ENCODE measurements around the gene FAM98C.

Gene FAM98C

DNA sequence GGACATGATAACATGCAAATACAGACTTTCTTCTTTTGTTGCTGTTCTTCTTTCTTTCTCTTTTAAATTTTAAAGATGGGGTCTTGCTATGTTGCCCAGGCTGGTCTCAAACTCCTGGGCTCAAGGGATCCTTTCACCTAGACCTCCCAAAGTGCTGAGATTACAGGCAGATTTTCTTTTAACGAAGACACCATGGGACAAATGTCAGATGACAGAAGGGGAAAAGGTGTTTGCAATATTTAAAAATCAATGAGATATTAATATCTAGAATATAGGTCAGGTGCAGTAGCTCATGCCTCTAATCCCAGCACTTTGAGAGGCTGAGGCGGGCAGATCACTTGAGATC lies 26.9 kb downstream of the FAM98C start:
- DNase-seq = no peak

DNA sequence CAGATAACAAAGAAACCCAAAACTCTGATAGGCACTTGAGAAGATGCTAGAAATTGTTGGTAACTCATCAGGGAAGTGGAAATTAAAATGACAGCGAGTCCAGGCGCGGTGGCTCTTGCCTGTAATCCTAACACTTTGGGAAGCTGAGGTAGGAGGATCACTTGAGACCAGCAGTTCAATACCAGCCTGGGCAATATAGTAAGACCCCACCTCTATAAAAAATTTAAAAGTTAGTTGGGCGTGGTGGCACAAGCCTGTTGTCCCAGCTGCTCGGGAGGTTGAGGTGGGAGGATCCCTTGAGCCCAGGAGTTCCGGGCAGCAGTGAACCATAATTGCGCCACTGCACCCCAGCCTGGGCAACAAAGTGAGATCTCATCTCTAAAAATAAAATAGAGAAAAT lies 28.0 kb downstream of the FAM98C start:
- no peak for DNase-seq

DNA sequence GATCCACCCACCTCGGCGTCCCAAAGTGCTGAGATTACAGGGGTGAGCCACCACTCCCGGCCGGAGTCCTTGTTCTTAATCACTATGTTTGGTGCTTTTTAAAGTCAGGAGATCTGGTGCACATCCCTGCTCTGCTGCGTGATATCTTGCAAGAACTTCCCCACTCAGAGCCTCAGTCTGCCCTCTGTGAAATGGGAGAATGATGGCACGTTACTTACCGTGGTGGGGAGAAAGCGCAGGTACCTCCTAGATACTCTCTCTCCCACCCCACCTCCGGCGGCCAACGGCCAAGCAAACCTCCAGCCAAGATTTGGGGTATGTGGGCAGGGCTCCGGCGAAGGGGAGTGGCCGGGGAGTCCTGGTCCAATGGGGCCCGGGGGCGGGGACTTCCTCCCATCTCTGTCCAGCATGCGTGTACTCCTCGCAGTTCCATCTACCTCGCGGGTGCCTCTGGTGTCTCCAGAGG lies 30.4 kb downstream of the FAM98C start, which contains the start of gene RYR1:
RYR1 (plus strand) TSS at position 424 of the 466 bp plus-strand sequence. CDS start 139 bp downstream, outside the sequence.
- no peak for DNase-seq

DNA sequence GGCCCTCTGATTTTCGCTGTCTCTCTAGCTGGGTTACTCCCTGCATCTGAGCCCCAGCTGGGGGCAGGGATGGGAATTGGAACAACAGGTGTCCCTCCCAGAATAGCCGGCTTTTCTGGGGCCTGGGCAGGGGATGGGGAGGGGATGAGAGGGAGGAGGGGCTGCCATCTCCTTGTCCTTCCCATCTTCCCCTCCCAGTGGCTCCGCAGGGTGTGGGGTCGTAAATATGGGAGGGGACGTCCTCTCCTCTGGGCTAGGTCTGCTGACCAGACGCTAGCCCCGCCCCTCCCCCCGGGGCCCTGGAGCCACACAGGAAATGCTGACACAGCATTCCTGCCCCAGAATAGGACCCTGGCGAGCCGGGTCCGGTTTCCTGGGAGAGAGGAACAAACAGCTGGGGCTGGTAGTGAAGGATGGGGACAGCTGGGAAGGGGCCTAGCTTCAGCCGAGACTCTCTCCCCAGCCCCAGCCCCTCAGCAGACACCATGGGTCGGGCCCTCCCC lies 31.7 kb downstream of the FAM98C start:
- no peak for DNase-seq

DNA sequence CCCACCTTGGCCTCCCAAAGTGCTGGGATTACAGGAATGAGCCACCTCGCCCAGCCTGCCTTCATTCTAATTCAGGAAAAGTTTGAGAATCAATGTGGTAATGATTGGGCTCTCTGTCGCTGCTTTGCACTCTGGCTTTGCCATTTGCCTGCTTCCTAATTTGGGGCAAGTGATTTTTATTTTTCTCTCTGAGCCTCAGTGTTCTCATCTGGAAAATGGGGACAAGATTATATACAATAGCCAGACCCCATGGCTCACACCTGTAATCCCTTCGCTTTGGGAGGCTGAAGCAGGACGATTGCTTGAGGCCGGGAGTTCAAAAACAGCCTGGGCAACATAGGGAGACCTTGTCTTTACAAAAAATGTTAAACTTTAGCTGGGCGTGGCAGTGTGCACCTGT lies 34.4 kb downstream of the FAM98C start:
- DNase-seq = no peak

DNA sequence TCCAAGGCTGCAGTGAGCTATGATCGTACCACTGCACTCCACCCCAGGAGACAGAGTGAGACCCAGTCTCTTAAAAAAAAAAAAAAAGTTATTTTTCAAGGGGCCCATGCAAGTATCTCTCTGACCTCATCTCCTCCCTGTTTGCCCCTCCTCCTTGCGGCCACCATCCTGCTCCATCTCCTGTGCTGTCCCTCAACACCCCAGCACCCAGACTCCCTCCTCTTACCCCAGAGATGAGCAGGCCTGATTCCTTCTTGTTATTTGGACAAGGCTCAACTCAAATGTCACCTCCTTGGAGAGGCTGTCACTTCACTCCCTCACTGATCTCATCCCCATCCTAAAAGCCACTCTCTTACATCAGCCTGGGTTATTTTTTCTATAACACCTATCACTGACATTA lies 35.0 kb downstream of the FAM98C start:
- DNase-seq = no peak

DNA sequence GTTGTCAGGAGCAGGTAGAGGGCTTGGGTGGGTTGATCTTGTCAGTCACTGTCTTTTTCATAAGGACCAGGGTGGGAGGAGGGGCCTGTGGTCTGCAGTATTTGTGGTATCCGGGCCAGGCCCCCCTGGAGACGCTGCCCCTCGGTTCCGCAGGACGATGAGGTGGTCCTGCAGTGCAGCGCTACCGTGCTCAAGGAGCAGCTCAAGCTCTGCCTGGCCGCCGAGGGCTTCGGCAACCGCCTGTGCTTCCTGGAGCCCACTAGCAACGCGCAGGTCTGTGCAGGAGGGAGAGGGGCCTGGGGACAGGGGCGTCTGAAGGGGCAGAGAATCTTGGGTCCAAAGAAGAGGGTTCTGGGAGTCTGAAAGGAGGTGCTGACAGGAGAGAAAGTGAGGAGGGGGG lies 37.7 kb downstream of the FAM98C start:
- no peak for DNase-seq

DNA sequence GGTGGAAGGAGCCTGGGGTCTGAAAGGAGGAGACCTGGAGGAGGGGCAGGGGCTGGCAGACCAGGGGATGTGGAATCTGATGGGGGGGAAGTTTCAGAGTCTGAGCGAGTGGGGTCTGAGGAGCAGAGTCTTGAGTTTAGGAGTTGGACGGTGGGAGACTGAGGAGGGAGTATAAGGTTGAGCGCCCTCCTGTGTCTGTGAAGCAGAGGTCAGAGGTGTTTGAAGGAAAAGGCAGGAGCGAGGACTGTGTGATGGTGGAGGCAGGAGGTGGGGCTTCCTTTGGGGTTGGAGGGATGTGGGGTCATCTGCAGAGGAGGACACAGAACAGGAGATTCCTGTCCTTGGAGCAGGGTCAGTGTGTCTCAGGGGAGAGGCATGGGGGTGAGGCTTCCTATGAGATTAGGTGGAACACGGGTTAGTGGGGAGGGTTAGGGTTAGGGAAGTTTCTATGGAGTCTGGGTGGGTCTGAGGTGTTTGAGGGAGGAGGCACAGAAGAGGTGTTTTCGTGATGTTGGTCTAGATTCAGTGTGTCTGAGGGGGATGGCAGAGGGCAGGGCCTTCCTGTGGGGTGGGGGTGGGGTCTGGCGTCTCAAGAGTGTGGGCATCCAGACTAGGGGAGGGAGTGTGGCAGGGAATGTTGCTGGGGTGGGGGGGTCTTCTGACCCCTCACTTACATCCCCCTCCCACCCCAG lies 38.9 kb downstream of the FAM98C start:
- no peak for DNase-seq

DNA sequence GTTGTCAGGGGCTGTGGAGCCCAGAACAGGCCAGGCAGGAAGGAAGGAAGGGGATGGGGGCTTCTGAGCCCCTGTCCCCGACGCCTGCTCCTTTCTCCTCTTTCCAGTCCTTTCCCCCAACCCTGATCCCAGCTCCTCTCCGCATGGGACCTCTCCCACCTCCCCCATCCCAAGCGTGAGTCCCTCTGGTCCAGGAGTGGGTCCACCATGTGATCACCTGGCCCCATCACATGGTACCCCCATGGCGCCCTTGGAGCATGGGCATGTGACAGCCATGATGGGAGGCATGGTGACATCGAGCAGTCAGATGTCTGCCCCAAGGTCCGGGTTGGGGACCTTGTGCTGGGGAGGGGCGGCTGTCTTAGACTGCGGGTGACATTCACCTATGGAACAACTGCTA lies 39.8 kb downstream of the FAM98C start:
- DNase-seq = no peak

DNA sequence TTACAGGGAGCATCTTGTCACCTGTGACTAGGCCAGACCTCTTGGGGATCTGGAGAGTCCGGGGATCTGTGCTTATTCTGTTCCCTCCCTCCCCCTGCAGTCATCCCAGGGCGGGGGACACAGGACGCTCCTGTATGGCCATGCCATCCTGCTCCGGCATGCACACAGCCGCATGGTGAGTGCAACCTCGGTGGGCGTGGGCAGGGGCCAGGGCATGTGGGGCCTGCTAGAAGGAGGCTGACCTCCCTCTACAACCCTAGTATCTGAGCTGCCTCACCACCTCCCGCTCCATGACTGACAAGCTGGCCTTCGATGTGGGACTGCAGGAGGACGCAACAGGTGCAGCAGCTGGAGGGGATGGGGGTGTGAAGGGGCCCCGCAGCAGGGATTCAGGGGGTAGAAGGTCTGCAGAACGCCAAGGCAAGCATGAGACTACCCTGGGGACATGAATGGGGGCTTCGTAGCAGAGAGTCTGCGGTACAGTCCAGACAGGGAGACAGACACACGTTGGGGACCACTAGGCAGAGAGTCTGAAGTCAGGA lies 40.6 kb downstream of the FAM98C start:
- DNase-seq = no peak

DNA sequence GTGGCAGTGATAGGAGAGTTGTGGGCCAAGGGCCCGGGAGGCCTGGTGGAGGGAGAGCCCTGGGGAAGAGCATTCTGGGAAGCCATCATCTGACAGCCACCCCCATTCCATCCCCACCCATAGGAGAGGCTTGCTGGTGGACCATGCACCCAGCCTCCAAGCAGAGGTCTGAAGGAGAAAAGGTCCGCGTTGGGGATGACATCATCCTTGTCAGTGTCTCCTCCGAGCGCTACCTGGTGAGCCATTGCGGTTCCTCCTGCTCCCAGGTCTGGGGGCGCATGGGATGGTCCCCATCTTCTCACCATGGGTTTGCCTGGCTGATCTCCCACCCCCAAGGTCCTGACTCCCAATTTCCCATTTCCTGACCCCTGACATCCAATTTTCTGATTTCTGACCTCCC lies 41.1 kb downstream of the FAM98C start:
- no peak for DNase-seq

DNA sequence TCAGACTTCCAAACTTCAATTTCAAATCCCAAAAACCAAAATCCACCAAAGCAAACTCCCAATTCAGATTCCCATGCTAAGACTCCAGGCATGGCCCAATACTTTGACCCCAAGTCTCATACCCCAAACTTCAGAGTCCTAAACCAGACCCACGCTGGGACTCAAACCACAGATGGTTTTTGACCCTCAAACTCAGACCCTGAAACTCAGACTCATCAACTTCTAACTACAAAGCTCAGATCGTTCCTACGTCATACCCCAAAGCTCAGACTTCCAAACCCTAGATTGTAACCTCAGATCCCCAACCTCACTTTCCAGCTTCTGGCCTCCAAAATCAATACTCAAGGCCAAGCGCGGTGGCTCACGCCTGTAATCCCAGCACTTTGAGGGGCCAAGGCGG lies 42.5 kb downstream of the FAM98C start:
- no peak for DNase-seq

DNA sequence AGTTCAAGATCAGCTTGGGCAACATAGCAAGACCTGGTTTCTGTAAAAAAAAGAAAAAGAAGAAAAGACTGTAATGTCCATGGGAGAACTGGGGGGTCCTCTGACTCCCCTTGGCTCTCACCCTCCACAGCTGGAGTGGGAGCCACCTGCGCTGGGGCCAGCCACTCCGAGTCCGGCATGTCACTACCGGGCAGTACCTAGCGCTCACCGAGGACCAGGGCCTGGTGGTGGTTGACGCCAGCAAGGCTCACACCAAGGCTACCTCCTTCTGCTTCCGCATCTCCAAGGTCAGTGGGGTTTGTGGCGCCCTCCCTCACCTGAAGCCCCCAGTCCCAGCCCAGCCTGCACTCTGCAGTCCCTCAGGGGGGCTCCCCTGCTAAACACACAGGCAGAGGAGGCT lies 45.3 kb downstream of the FAM98C start:
- DNase-seq = no peak

DNA sequence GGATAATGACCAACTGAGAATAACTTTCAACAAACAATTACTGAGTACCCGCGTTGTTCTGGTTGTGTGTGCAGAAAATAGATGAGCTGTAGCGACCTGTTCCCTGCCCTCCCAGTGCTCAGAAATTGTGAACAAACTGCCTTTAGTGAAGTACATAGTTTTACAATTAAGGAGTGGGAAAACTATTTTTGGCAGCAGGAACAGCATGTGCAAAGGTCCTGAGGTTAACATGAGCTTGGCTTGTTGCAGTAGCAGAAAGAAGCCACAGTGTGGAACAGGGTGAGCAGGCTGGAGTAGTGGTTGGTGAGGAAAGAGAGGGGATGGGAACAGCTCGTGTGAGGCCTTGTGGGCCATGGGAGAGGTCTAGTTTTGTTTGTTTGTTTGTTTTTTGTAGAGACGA lies 46.6 kb downstream of the FAM98C start:
- DNase-seq = no peak

DNA sequence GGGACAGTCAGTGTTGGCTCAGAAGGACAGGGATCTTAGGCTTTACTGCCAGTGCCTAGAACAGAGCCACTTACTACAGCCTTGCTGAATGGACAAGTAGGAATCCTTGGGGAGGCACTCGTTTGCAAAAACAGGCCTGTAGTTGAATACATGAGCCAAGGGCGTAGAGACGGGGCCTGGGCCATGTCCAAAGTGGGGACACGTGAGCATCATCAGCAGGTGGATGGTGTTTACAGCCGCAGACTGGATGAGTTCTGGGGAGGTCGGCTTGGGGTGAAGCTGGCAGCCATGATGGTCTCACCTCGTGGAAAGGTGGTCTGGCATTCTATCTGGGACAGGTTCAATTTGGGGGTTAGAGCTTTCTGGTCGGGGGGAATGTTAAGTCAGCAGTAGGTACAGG lies 48.1 kb downstream of the FAM98C start:
- no peak for DNase-seq

DNA sequence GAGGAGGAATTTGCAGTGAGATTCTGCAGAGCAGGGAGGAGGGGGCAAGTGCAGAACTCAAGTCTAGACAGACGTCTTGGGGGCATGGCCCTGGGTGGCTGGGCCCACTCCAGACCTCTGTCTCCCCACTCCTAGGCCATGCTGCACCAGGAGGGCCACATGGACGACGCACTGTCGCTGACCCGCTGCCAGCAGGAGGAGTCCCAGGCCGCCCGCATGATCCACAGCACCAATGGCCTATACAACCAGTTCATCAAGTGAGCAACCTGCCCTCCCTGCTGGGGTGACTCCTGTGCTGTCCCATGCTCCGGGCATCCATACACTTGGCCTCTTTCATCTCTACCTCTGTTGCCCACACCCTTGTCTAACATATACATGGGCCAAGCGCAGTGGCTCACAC lies 48.7 kb downstream of the FAM98C start:
- DNase-seq = no peak

DNA sequence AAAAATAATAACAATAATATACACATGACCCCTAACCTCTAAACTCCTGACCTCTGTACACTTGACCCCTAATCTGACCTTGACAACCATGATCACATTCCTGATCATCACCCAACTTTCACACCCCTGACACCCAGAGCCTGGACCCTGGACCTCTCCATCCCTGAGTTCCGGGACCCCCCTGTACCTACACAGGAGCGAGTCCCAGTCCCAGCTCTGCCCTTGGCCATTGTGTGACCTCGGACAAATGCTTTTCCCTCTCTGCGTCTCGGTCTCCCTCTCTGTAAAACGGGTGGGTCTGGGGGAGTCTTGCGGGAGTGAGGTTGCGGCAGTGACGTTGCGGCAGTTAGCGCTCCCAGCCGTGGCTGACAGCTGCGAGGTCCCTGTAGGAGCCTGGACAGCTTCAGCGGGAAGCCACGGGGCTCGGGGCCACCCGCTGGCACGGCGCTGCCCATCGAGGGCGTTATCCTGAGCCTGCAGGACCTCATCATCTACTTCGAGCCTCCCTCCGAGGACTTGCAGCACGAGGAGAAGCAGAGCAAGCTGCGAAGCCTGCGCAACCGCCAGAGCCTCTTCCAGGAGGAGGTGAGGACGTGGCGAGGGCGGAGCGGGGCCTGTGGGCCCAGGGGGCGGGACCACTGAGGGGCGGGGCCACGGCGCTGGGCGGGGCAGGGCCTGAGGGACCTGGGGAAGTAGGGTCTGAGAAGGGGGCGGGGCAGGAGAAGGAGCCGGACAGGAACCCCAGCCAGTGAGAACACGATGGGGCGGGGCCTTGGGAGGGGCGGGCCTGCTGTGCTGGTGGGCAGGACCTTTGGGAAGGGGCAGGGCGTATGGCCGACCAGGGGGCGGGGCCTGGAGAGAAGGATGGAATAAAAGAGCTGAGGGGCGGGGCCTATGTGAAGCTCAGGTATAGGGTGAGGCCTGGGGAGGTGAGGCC lies 49.8 kb downstream of the FAM98C start:
- no peak for DNase-seq

DNA sequence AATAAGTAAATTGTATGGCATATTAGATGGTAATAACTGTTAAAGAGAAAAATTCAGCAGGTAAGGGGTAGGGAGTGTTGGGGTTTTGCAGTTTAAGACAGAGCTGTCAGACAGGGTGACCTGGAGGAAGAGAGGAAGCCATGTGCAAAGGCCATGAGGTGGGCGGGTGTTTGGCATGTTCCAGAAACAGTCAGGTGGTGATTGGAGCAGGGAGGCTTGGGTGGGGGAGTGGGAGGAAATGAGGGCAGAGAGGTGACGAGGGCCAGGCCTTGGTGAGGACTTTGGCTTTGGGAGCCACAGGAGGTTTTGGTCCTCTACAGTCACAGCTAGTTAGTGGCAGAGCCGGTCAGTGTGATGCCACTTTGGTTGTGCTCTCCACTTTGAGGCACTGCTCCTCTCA lies 50.7 kb downstream of the FAM98C start:
- no peak for DNase-seq

DNA sequence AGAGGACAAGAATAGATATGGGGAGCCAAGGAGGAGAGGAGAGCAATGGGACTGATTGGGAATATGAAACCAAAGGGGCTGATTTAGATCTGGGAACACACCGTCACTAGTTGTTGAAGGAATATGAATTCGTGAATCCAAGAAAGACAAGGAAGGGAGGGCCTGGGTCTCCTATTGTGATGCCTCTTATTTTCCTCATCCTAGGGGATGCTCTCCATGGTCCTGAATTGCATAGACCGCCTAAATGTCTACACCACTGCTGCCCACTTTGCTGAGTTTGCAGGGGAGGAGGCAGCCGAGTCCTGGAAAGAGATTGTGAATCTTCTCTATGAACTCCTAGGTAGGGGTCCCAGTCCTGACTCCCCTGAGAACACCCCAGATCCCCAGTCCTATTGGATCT lies 52.1 kb downstream of the FAM98C start:
- no peak for DNase-seq

DNA sequence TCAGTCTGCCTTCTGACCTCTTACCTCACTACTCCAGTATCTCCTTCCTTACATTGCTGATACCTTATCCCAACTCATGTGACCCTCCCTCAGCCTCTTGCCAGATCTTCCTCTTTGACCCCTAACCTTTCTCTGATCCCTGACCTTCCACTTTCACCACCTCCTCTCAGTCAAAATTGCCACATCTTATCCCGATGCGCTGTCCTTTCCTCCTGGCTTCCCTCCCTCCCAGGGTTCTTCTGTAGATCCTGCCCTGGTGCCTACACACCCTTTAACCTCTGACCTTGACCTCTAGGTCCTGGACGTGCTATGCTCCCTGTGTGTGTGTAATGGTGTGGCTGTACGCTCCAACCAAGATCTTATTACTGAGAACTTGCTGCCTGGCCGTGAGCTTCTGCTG lies 54.3 kb downstream of the FAM98C start:
- no peak for DNase-seq

DNA sequence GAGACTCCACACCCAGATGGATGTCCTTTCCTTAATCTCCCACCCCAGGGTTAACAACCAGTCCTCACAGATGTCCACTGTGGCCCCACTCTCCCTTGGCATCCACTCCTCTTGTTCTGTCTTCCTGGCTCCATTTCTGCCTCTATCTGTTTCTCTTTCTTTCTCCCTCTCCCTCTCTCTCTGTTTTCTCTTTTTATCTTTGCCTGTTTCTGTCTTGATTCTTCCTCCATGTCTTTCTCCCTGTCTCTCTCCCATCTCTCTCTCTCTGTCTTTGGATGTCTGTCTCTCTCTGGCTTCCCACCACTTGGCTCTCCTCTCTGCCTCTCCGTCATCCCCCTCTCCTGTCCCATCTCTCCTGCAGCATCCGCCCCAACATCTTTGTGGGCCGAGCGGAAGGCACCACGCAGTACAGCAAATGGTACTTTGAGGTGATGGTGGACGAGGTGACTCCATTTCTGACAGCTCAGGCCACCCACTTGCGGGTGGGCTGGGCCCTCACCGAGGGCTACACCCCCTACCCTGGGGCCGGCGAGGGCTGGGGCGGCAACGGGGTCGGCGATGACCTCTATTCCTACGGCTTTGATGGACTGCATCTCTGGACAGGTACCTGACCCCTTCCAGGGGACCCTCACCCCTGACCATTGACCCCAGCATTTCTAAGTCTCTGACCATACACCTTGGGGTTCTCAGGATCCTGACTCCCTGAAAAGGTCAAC lies 55.0 kb downstream of the FAM98C start:
- DNase-seq = no peak

Measured in DMS79 treated with DMSO at 0.1 percent for 48 hours (cell line).